PC-3 (cell line): ENCODE measurements around the gene R3HDM4.
"Not testable (repeated sequence)": the region's sequence is repeated elsewhere in the genome, so short reads cannot be mapped to it uniquely, and the experiment has no call there.

ENCODE experiments used
- EZH2phosphoT487 ChIP-seq: fragments of 300-600 bp; sonication (generic); IDR thresholded peaks from 2 replicates; pipeline ENCODE4 v1.6.1; 2018; ENCODE audit warnings: mild to moderate bottlenecking, antibody characterized with exemption, low read length, borderline replicate concordance
- TF ChIP-seq, protein P1 (sequence below): fragments of 300-600 bp; sonication (generic); conservative IDR thresholded peaks from 2 replicates; pipeline ENCODE4 v1.5.1; 2017; ENCODE audit warnings: antibody characterized with exemption, low read depth, mild to moderate bottlenecking, low read length

DNA sequence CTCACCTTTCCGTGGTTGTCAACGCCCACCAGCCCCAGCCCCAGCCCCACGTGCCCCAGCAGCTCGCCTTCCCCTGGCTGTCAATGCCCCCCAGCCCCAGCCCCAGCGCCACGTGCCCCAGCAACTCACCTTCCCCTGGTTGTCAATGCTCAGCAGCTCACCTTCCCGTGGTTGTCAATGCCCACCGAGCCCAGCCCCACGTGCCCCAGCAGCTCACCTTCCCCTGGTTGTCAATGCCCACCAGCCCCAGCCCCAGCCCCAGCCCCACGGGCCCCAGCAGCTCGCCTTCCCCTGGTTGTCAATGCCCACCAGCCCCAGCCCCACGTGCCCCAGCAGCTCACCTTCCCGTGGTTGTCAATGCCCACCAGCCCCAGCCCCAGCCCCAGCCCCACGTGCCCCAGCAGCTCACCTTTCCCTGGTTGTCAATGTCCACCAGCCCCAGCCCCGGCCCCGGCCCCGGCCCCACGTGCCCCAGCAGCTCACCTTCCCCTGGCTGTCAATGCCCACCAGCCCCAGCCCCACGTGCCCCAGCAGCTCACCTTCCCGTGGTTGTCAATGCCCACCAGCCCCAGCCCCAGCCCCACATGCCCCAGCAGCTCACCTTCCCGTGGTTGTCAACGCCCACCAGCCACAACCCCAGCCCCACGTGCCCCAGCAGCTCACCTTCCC, 34.9 kb downstream of the R3HDM4 start:
- TF ChIP-seq, protein P1, sequence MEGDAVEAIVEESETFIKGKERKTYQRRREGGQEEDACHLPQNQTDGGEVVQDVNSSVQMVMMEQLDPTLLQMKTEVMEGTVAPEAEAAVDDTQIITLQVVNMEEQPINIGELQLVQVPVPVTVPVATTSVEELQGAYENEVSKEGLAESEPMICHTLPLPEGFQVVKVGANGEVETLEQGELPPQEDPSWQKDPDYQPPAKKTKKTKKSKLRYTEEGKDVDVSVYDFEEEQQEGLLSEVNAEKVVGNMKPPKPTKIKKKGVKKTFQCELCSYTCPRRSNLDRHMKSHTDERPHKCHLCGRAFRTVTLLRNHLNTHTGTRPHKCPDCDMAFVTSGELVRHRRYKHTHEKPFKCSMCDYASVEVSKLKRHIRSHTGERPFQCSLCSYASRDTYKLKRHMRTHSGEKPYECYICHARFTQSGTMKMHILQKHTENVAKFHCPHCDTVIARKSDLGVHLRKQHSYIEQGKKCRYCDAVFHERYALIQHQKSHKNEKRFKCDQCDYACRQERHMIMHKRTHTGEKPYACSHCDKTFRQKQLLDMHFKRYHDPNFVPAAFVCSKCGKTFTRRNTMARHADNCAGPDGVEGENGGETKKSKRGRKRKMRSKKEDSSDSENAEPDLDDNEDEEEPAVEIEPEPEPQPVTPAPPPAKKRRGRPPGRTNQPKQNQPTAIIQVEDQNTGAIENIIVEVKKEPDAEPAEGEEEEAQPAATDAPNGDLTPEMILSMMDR, result not testable (repeated sequence)
- not testable (repeated sequence) for TF ChIP-seq EZH2phosphoT487
